ENCODE results near the gene DDX47.

DDX47 gene

GRCh38 chr12:12813120-12814101, at the start of gene DDX47:
Gene DDX47 (plus strand): TSS chr12:12813346. CDS start chr12:12813368, 22 bp downstream.
- DNase-seq = no peak

- DNase-seq = no peak
These were observed 48.3 kb upstream of the DDX47 start for GRCh38 chr12:12764824-12765223.

GRCh38 chr12:12770262-12770661, 42.9 kb upstream of the DDX47 start:
- DNase-seq = no peak

- DNase-seq = no peak
These were observed 38.4 kb upstream of the DDX47 start for GRCh38 chr12:12774791-12775190.

GRCh38 chr12:12776261-12776660, 36.9 kb upstream of the DDX47 start:
- no peak for DNase-seq

GRCh38 chr12:12777092-12777491, 36.1 kb upstream of the DDX47 start:
- no peak for DNase-seq

DNA sequence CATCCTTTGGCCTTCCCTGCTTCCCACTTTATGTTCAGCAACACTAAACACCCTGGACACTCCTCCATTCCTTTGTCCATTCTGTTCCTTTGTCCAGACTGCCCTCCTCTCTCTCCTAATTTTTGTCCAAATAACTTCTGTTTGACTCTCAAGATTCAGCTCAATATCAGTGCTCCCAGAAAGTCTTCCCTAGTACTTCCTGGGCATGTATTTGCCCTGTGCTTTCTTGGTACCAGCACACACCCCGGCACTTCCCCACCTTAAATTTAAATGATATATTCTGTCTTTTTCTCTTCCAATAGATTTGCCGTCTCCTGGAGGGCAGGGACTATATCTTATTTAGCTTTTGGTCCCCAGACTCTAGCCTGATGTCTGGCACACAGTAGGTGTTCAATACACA, 34.1 kb upstream of the DDX47 start:
- no peak for DNase-seq

GRCh38 chr12:12779529-12779928, 33.6 kb upstream of the DDX47 start:
- DNase-seq = no peak

GRCh38 chr12:12784116-12784515, 29.0 kb upstream of the DDX47 start:
- no peak for DNase-seq

GRCh38 chr12:12784911-12785814, 28.0 kb upstream of the DDX47 start, which contains the start of gene APOLD1:
Gene APOLD1 (plus strand): TSS chr12:12785659. CDS start chr12:12785692, 33 bp downstream.
- no peak for DNase-seq

DNA sequence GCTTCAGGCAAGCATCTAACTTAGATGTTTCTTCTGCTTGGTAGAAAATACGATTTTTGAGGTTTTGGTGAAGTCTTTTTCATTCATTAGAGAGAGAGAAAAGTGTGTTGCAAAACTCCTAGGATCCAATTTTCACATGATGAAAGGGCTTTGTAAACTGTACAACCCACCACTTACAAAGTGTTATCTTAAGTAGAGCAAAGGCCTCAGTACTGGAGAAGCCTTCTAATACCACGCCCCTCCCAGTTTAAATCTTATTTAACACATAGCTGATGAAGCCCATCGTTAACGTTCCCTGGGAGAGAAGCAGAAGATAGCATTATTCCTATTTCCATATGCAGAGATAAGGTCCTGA, 26.8 kb upstream of the DDX47 start:
- no peak for DNase-seq

DNA sequence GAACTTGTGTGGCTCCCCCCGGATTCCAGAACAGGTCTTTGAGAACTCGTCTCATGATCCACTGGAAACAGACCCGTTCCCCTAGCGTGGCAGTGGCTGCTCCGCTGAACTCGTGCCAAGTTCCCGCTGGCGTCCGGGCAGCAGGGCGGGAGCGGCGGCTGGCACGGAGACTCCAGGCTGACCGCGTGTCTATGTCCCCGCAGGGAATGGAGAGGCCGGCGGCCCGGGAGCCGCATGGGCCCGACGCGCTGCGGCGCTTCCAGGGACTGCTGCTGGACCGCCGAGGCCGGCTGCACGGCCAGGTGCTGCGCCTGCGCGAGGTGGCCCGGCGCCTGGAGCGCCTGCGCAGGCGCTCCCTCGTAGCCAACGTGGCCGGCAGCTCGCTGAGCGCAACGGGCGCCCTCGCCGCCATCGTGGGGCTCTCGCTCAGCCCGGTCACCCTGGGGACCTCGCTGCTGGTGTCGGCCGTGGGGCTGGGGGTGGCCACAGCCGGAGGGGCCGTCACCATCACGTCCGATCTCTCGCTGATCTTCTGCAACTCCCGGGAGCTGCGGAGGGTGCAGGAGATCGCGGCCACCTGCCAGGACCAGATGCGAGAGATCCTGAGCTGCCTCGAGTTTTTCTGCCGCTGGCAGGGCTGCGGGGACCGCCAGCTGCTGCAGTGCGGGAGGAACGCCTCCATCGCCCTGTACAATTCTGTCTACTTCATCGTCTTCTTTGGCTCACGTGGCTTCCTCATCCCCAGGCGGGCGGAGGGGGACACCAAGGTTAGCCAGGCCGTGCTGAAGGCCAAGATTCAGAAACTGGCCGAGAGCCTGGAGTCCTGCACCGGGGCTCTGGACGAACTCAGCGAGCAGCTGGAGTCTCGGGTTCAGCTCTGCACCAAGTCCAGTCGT, 26.2 kb upstream of the DDX47 start:
- peak; percentile 70 for DNase-seq

DNA sequence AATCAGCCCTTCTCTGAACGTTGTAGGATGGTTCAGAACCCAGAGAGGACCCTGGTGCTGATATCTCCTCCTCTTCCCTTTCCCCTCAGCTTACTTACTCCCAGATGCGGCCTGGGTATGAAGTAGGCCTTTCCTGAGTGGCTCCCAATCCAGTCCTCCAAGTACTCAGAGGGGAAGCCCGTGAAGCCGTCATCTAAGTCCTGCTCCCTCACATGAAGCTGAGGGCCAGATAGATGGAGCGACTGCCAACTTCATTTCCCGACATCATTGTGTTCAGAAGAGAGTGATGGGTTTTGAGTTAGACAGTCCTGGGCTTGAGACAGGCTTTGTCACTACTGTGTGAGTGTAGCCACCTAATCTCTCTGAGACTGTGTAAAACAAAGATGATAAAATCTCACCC, 25.0 kb upstream of the DDX47 start:
- DNase-seq = no peak

- no peak for DNase-seq
These were observed 24.3 kb upstream of the DDX47 start for GRCh38 chr12:12788675-12789368.

DNA sequence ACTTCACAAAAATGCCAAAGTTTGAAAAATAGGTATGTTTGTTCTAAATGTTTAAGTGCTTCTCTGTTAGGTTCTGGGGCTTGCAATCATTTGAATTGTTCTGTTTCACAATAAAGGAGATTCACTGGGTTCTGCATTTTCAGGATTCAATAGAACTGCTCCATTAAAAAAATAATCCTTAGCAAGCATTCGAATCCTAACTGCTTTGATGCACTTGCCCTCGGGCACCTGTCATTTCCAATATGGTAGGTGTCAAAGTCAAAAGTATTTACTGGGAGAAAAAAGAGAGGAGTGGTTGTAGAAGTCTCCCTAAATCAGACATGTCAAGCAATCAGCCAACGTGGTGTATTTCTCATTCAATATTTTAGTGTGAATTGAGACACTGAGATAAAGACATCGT, 22.2 kb upstream of the DDX47 start:
- no peak for DNase-seq

- DNase-seq = no peak
These were observed 21.3 kb upstream of the DDX47 start for GRCh38 chr12:12791756-12792369.

- DNase-seq = no peak
These were observed 20.7 kb upstream of the DDX47 start for GRCh38 chr12:12792421-12792820.

- no peak for DNase-seq
These were observed 18.5 kb upstream of the DDX47 start for GRCh38 chr12:12794686-12795085.

- no peak for DNase-seq
These were observed 17.0 kb upstream of the DDX47 start for GRCh38 chr12:12796171-12796570.

DNA sequence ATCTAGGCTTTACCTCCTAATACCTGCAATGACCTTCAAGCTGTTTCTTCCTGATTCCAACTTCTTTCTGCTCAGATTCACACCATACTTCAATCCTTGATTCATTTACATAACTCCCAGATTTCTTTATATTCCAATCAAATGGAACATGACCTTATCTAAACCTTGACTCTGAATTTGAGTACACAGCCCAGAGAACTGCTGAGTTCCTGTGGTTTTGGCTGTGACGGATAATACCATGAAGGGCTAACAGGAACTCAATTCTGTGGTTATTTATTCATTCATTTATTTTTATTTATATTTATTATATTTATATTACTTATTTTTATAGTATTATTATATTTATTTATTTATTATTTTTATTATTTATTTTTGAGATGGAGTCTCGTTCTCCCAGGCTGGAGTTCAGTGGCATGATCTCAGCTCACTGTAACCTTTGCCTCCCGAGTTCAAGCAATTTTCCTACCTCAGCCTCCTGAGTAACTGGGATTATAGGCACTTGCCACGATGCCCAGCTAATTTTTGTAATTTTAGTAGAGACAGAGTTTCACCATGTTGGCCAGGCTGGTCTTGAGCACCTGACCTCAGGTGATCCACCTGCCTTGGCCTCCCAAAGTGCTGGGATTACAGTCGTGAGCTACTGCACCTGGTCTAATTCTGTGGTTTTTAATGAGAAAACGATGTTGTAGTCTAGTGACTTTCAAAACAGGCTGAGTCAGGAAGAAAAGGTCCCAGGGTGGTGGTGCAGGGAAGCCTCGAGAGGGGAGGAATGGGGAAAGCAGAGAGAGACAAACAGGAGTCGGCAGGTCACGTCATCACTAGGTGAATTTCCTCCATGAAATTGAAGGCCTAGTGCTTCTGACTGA, 16.0 kb upstream of the DDX47 start:
- DNase-seq = no peak

GRCh38 chr12:12797794-12798152, 15.4 kb upstream of the DDX47 start:
- no peak for DNase-seq

Measured in 8988T (cell line).